Globus pallidus (tissue), 1 donor: ENCODE data around the gene COL8A1.

Experiments used
- DNase-seq: peaks from one replicate; pipeline ENCODE4 v3.0.0-alpha.2; 2015; ENCODE audit warnings: low spot score

COL8A1 gene

DNA sequence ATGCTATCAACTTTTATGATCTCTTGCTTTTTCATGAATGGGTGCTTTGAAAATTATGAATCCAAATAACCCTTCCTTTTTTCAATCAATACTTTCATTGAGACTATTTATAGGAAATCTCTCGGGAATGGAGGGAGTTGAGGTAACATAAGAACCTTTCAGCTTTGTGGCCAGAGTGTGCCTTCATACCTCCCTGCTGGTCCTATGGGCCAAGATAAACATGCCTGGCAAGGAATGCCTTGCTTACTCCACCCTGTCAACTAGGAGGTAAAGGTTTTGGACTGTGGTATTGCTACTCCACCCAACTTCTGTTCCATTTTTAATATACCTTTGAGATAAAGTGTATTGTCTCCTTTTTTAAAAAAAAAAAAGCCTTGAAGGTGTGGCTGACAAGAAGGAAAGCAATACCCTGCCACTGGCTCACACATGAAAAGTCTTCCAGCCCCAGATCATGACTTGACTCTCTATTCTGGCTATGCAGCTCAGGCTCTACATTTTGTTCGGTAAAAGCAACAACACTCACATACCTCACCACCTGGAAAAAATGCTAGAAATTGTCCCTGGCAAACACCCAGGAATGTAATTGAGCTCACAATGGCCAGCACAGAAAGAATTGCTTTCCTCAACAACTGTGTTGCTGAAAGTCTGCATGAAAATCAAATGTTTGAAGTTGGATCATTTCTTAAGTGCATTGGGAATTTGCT, 35.8 kb downstream of the COL8A1 start:
- DNase-seq, result no peak

DNA sequence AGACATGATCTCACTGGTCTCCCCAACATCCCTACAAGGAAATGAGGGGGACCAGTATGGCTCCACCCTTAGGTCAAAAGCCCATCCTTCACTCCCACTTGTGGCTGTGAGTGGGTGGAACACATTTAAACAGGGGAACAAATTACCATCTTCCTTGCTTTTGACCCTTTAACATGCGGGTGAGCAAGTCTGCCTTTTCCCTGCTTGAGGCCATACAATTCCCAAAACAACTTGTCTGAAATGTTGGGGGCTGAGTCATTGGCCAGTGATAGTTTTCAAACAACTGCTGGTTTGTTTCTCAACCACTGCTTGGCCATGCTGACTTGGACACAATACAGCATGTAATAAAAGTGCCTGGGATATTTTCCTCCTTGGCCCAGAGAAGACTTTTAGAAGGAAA, 39.6 kb downstream of the COL8A1 start:
- DNase-seq, result no peak

- DNase-seq, result no peak
These were observed 40.5 kb downstream of the COL8A1 start for GRCh38 chr3:99678896-99679295.

- DNase-seq, result no peak
These were observed 43.1 kb downstream of the COL8A1 start for GRCh38 chr3:99681512-99681911.

DNA sequence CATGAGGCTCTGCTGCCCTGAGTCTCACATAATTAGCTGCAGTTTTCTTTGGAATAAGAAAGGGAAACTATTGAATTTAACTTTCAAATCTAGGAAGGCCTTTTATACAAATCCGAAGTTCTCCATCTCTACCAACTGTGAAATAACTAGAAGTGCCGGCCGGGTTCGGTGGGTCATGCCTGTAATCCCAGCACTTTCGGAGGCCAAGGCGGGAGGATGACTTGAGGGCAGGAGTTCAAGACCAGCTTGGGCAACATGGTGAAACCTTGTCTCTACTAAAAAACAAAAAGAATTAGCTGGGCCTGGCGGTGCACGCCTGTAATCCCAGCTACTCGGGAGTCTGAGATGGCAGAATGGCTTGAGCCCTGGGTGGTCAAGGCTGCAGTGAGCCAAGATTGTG, 43.6 kb downstream of the COL8A1 start:
- no peak for DNase-seq

DNA sequence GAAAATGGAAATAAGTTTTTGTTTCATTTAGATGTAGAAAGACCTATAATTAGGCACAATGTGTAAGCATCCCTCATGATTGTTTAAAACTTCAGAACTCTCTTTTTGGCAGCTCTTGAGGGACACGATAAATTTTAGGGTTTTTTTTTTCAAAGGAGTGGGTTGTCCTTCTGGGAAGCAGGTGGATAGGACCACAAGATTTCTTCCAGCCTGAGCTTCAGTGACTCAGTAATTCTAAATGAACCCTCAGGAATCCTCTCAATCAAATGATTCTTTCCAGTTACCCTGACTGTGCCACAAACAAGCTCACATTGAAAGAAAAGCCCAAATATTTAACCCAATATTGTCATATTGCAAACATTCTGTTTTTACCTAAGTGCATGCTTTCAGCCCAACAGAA, 45.1 kb downstream of the COL8A1 start:
- no peak for DNase-seq

DNA sequence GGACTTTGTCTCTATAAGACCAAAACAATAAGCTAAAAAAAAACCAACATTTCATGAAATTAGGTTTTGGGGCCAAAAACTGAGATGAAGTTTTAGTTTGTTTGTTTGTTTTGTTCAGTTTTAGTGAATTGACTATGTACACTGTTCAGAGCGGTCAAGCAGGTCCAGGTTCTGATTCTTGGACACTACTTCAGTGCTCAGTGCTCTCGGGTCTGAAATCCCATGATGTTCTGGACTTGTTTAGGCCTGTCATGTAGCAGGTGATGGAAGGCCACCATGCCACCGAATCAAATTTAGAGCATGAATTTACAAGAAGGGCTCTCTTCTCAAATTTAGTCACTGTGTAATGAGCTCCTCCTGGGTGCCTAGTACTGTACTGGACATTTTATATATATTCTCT, 45.5 kb downstream of the COL8A1 start:
- no peak for DNase-seq

GRCh38 chr3:99684644-99685043, 46.2 kb downstream of the COL8A1 start:
- no peak for DNase-seq

GRCh38 chr3:99686469-99686868, 48.1 kb downstream of the COL8A1 start:
- no peak for DNase-seq

- DNase-seq, result peak; percentile 16
These were observed 48.7 kb downstream of the COL8A1 start for GRCh38 chr3:99686955-99687612.

GRCh38 chr3:99690761-99691369, 52.5 kb downstream of the COL8A1 start:
- DNase-seq, result no peak

GRCh38 chr3:99693636-99694035, 55.2 kb downstream of the COL8A1 start:
- DNase-seq, result no peak

GRCh38 chr3:99696497-99696896, 58.1 kb downstream of the COL8A1 start:
- DNase-seq, result no peak

DNA sequence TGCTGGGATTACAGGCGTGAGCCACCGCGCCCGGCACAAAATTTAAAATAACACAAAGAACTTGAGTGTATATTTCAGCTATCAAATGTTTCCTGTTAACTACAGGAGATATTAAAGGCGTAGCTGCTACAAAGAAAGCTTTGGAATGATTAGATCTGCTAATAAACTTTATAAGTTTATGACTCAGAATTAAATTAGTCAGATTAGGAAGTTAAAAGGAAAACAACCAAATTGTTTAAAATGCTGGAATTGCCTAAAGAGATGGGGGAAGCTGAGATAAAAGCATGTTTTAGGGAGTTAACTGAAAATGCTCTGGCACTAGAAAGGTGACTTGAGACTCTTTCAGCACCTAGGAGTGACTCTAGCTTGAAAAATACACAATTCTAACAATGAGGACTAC, 58.9 kb downstream of the COL8A1 start:
- no peak for DNase-seq

DNA sequence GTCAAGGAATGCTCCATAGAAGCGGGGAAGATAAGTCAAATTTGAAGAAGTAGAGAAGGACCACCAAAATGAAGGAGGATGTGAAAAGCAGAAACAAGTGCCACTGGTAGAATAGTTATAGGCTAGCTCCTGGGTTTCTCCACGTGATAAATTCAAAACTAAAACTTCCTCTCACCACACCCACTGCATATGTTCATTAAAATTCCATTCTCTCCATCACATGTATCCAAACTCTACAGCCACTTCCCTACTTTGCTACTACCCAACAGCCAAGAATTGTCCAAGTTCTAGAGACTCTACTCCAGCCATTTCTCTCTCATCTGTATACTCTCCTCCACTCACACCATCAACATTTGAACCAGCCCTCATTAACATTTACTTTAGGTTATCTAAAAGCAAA, 60.5 kb downstream of the COL8A1 start:
- DNase-seq, result no peak

GRCh38 chr3:99699841-99700240, 61.4 kb downstream of the COL8A1 start:
- no peak for DNase-seq

DNA sequence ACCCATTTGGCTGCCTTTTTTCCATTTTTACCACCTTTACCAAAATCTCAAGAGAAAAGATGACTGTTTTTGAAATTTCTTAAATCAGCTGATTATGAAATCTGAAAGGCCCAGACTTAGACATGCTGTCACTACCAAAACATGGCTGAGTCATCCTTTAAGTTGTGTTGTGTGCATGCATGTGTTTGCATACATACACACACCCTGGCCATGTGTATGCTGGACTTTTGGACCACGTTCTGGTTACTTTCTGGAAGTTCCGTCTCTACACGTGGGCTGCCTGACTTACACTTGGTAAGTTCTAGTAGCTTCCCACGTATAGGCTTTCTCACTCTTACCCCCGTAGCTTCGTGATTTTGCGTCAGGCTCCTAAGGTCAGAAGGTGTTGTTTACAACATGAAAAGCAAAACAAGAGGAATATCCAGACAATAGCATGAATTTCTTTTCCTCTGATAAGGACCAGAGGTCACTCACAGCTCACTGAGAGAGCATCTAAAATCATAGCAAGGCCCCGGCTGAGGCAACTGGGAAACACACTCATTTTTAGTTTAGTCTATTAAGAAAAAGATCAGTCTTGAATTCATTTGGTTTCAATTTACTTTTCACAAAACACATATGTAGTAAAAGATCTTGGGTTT, 62.4 kb downstream of the COL8A1 start:
- DNase-seq, result no peak

GRCh38 chr3:99702953-99703943, 64.9 kb downstream of the COL8A1 start:
- DNase-seq, result no peak

GRCh38 chr3:99704417-99704816, 66.0 kb downstream of the COL8A1 start:
- DNase-seq, result no peak

- DNase-seq, result no peak
These were observed 68.0 kb downstream of the COL8A1 start for GRCh38 chr3:99706410-99706809.

DNA sequence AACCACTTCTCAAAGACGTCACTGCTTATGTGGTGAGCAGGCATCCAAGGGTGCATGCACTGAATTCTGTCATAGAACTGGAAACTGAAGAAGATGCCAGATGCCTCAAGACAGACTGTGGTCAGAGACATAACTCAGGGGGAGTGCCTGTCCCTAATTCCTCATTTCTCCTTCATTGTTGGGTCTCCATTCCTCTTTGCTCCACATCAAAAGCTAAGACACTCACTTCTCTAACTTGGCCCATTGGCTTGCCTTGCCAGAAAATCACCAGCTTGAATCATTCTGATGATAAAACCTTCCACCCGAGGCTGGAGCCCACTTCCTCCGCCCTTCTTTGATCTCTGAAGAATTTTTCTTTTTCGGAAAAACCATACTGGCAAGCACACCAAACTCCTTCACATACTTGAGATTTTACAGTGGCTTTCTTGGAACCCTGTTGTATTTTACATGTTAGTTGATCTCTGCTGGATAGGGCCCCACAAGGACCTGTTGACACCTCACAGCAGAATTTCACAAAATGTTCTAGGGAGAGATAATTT, 69.9 kb downstream of the COL8A1 start:
- no peak for DNase-seq

DNA sequence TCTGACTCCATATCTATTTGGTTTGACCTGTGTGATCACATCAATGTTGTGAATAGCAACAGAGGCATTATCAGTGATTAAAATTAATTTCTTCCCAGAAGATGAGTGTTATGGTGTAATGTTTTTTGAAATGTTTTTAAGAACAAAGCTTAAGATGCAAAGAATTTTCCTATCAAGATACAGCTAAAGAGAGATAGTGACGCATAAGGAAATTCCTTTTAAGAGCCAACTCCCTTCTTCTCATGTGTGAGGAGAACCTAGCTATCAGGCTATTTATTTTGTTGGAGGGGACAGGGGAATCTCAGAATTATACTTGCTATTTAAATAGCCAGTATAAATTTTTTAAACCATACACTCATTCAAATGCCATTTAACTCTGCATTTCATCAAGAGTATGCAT, 71.3 kb downstream of the COL8A1 start:
- no peak for DNase-seq
